Duodenal mucosa (tissue), 2 donors: Measurements from ENCODE around the gene AKAP12.

Source experiments
- H3K27ac ChIP-seq: one replicate; pipeline ENCODE4 v1.7.0; 2013; ENCODE audit warnings: low read depth, low read length
- H3K27me3 ChIP-seq, 2 donors: one replicate each; pipeline ENCODE4 v1.7.0; 2013; ENCODE audit warnings: low read length in 2 of 2, control low read depth in 1 of 2; ENCODE audit not compliant: insufficient read depth in 2 of 2, control insufficient read depth in 1 of 2
- H3K36me3 ChIP-seq, 2 donors: one replicate each; pipeline ENCODE4 v1.7.0; 2013; ENCODE audit warnings: low read length in 2 of 2, control low read depth in 1 of 2; ENCODE audit not compliant: insufficient read depth in 2 of 2, control insufficient read depth in 1 of 2
- H3K4me1 ChIP-seq, 2 donors: one replicate each; pipeline ENCODE4 v1.7.0; 2013; ENCODE audit warnings: low read length in 2 of 2, control low read depth in 1 of 2; ENCODE audit not compliant: insufficient read depth in 2 of 2, control insufficient read depth in 1 of 2
- H3K4me3 ChIP-seq, 2 donors: one replicate each; pipeline ENCODE4 v1.7.0; 2013; ENCODE audit warnings: low read length in 2 of 2, low read depth in 1 of 2
- H3K9ac ChIP-seq, 2 donors: one replicate each; pipeline ENCODE4 v1.7.0; 2013; ENCODE audit warnings: low read length in 2 of 2, low read depth in 1 of 2
- H3K9me3 ChIP-seq, 2 donors: one replicate each; pipeline ENCODE4 v1.7.0; 2013; ENCODE audit warnings: low read length in 2 of 2, control low read depth in 1 of 2; ENCODE audit not compliant: control insufficient read depth in 1 of 2

The AKAP12 gene

DNA sequence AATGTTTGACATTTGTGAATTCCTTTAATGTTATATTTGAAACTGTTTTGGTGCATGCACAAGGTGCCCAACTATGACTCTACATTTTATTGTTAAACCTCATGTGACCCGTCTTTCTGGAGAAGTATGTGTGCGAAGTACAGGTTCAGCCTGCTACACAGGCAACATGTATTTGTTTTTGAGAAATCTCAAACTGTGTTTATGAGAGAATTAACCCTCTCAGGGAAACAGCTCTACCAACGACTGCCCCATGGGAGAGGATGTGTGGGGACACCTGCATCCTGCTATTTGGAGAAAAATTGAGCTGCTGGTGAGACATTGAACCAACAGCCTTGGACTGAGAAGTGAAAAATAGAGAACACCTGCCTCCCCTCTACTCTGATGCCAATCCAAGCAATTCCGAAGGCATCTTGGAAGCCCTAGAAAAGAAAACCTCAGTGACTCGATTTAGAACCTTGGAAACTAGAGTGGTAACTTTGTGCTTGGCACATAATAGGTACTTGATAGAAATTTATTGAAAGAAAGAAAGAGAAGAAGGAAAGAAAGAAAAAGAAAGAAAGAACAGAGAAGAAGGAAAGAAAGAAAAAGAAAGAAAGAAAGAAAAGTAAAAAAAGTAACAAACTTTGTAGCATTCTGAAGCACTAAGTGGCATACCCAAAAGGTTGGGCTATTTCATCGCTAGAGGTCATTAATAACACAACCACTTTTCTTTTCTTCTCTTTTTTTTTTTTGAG lies 2.9 kb upstream of the AKAP12 start:
- Histone ChIP-seq H3K4me3 (no peak overlapping the region), H3K36me3 (no peaks in the 10 kb centered on the region), H3K27ac (no peak overlapping the region), H3K9me3 (no peaks in the 10 kb centered on the region), H3K27me3 (peaks cover 15 to 17% of the 10 kb centered on the region in 2 donors), H3K9ac (no peak overlapping the region), H3K4me1 (peaks cover 0 to 7% of the 10 kb centered on the region in 2 donors)

DNA sequence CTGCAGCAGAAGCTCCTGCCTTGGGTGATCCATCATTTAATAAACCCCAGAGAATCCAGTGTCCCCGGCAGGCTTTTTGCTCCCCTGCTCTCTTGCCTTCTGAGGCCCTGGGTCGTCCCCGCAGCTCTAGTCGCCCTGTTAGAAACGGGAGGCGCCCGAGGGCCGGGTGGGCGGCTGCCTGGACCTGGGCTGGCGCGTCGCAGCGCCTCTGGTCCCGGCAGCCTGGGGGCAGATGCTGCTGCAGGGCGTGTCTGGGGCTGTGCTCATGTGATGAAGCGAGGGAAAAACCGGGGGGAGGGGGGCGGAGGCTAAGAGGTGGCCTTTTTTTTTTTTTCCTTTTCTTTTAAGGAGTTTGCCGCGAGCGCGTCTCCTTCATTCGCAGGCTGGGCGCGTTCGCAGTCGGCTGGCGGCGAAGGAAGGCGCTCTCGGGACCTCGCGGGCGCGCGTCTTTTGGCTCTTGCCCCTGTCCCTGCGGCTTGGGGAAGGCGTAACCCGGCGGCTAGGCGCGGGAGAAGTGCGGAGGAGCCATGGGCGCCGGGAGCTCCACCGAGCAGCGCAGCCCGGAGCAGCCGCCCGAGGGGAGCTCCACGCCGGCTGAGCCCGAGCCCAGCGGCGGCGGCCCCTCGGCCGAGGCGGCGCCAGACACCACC lies 394 bp downstream of the AKAP12 start:
- H3K27me3 ChIP-seq, result peaks cover 23 to 27% of the 10 kb centered on the region in 2 donors
- no peaks in the 10 kb centered on the region for H3K9me3 ChIP-seq
- no peaks in the 10 kb centered on the region for H3K36me3 ChIP-seq
- H3K9ac ChIP-seq, result no peak overlapping the region
- H3K4me3 ChIP-seq, result peak overlapping the region; percentile 15 to 30
- H3K27ac ChIP-seq, result peak overlapping the region; percentile 34
- H3K4me1 ChIP-seq, result peaks cover 5 to 7% of the 10 kb centered on the region in 2 donors

DNA sequence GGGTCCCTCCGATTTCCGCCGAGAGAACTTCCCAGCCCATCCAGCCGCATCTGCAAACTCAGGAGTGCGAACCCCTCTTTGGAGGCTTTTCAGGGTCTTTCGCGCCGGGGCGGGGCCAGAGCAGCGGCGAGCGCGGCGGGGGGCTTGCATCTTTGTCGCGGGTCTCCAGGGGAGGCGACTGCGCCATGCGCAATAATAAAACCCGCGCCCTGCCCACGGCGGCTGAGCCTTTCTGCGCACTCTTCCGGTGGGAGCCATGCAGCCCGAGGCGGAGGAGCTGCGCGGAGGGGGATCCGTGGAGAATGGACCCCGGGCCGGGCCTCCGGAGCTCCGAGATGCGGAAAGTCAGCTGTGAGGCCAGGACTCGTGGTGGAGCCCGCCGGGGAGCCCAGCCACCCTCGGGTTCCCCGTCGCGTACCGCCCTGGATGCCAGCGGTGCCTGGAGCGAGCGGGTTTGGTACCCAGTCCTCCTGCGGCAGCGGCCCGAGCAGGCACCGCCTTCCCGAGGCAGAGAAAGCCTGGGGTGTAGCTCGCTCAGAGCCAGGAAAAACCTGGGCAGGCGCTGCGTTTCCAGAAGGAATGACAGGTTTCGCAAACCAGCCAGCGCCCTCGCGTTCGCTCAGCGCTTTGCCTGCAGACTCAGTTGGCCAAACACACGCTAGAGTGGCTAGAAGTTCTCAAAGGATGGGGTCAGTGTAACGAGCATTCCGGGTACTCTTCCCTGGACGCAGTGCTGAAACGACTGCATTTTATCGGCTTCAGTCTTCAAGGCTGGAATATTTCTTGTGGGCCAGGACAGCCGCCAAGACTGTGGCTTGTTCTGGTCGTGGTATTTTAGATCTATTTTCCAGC lies 1.2 kb downstream of the AKAP12 start:
- Histone ChIP-seq H3K27me3 (peaks cover 23 to 27% of the 10 kb centered on the region in 2 donors), H3K36me3 (no peaks in the 10 kb centered on the region), H3K4me1 (peaks cover 5 to 7% of the 10 kb centered on the region in 2 donors), H3K9ac (peak overlapping the region in 1 of 2 donors; percentile 40), H3K27ac (peak overlapping the region; percentile 46), H3K4me3 (peak overlapping the region; percentile 49 to 59), H3K9me3 (no peaks in the 10 kb centered on the region)

DNA sequence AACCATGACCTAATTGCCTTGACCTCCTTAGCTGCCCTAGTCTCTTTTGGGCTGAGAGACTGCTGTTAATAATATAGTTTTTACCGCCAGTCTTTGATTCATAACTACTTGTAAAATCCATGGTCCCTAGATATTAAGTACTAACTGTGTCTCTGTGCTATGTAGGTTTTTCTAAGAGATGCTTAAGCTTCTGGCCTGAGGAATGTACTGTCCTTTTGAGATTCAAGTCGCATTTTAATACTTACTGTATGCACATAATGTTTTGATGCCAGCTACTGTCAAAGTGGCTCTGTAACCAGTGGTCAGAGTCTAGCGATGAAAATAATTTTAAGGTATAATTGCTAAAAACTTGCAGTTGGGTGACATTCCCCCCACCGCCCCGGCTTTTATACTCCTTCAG lies 2.1 kb downstream of the AKAP12 start:
- H3K9ac ChIP-seq, result peak overlapping the region in 1 of 2 donors; percentile 40
- H3K4me1 ChIP-seq, result peaks cover 5 to 7% of the 10 kb centered on the region in 2 donors
- no peaks in the 10 kb centered on the region for H3K9me3 ChIP-seq
- peak overlapping the region; percentile 49 to 59 for H3K4me3 ChIP-seq
- no peaks in the 10 kb centered on the region for H3K36me3 ChIP-seq
- peaks cover 23 to 27% of the 10 kb centered on the region in 2 donors for H3K27me3 ChIP-seq
- no peak overlapping the region for H3K27ac ChIP-seq

DNA sequence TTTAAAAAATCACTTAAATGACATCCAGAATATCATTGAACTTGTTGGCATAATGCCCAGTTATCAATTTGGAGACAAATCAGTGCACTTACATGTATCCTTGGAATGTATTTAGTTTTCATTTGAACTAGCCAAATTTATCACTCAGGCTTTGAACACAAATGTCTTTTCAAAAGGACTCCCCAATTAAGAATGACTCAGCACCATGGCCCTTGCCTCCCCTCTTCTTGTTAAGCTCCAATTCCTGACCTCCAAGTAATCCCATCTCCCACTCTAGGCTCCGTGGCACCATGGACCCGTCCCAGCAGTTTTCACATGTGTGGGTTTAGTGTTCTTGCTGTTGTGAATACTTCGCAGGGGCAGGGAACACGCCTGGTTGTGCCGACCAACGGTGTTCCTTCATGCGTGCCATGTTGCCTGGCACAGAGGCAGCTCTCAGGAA lies 2.7 kb downstream of the AKAP12 start:
- no peak overlapping the region for H3K27ac ChIP-seq
- H3K9ac ChIP-seq, result no peak overlapping the region
- H3K4me3 ChIP-seq, result no peak overlapping the region
- no peaks in the 10 kb centered on the region for H3K36me3 ChIP-seq
- H3K9me3 ChIP-seq, result no peaks in the 10 kb centered on the region
- peaks cover 5 to 7% of the 10 kb centered on the region in 2 donors for H3K4me1 ChIP-seq
- H3K27me3 ChIP-seq, result peaks cover 23 to 27% of the 10 kb centered on the region in 2 donors

DNA sequence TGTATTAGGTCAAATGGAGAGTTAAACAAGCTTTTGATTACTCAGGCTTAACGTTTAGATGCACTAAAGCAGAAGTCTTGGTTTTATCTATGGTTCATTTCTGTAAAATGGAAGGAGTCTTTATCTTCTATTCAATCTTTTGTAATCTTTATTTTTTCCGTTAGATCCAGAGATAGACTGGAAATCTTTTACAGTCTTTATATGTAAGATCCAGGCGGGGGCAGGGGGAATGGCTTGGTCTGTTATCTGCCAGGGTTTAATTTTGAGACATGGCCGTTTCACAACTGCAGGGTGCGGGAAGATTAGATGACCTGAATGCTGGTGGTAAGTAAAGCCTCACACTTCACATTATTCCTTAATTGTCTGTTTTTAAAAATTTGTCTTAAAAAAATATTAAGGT lies 3.7 kb downstream of the AKAP12 start:
- Histone ChIP-seq H3K4me1 (peaks cover 5 to 7% of the 10 kb centered on the region in 2 donors), H3K27me3 (peaks cover 23 to 27% of the 10 kb centered on the region in 2 donors), H3K36me3 (no peaks in the 10 kb centered on the region), H3K9me3 (no peaks in the 10 kb centered on the region), H3K4me3 (no peak overlapping the region), H3K9ac (no peak overlapping the region), H3K27ac (no peak overlapping the region)

DNA sequence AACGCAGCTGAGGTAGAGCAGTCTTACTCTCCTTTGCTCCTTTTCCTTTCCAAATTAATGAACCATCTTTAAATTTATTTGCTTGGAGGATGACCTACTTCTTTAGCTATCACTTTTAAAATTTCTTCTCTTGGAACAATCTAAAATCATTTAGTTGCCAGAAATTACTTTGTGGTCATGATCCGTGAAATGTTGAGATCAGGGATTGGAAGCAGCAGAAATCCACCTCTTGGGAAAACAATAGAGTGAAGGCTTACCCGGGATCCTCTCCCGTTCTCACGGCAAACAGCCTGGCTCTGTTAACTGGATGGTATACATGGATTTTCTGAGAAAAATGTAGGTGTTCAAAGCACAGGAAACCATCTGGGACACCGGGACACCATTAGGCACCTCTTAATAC lies 7.7 kb downstream of the AKAP12 start:
- H3K36me3 ChIP-seq, result no peaks in the 10 kb centered on the region
- H3K27me3 ChIP-seq, result peaks cover 3 to 7% of the 10 kb centered on the region in 2 donors
- H3K4me3 ChIP-seq, result no peak overlapping the region
- H3K27ac ChIP-seq, result no peak overlapping the region
- H3K4me1 ChIP-seq, result peaks cover 0 to 3% of the 10 kb centered on the region in 2 donors
- H3K9me3 ChIP-seq, result no peaks in the 10 kb centered on the region
- no peak overlapping the region for H3K9ac ChIP-seq

DNA sequence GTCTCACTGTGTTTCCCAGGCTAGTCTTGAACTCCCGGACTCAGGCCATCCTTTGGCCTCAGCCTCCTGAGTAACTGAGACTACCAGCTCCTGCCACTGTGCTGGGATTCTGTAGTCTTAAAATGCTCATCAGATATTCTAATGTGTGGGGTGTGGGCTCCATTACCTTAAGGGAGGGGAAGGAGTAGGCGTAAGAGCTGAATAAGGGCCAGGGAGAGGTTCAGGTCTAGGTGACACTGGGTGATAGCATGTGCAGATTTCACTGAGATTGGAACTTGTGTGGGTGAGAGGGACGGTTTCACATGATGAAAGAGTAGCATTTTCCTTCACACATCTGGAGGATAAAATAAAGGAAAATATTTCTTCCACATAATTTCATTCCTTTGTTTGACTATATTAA lies 8.5 kb downstream of the AKAP12 start:
- no peaks in the 10 kb centered on the region for H3K4me1 ChIP-seq
- no peak overlapping the region for H3K4me3 ChIP-seq
- no peaks in the 10 kb centered on the region for H3K36me3 ChIP-seq
- H3K9ac ChIP-seq, result no peak overlapping the region
- H3K27ac ChIP-seq, result no peak overlapping the region
- no peaks in the 10 kb centered on the region for H3K27me3 ChIP-seq
- no peaks in the 10 kb centered on the region for H3K9me3 ChIP-seq

DNA sequence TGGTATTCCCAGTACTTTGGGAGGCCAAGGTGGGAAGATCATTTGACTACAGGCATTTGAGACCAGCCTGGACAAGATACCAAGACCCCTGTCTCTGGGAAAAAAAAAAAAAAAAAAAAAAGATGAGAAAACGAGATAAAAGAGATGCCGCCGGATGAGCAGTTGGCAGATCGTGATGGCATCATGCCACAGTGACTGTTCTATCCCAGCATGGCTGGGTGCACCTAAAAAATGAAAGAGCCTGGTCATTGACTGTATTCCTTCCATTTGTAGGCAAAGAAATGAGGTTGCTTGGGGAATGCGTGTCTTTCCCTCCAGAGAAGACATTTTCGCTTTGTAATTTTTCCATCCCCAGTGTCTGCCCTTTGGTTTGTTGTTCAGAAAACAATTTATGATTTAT lies 12.9 kb downstream of the AKAP12 start:
- no peaks in the 10 kb centered on the region for H3K27me3 ChIP-seq
- H3K4me3 ChIP-seq, result no peak overlapping the region
- H3K9ac ChIP-seq, result no peak overlapping the region
- H3K36me3 ChIP-seq, result no peaks in the 10 kb centered on the region
- no peaks in the 10 kb centered on the region for H3K4me1 ChIP-seq
- H3K27ac ChIP-seq, result no peak overlapping the region
- no peaks in the 10 kb centered on the region for H3K9me3 ChIP-seq
